Measurements from ENCODE around the gene PPL.
"Not testable (repeated sequence)": the region's sequence is repeated elsewhere in the genome, so short reads cannot be mapped to it uniquely, and the experiment has no call there.

PPL gene

GRCh38 chr16:4968879-4969483, 32.0 kb upstream of the PPL start:
- no peak for DNase-seq (ENCODE audit: low read depth)
- TF ChIP-seq CTCF (conservative IDR thresholded peaks at IDR 0.05; ENCODE audit: control insufficient read depth, insufficient read depth, low read depth, low read length) = no peak
- no peak overlapping the region for H3K4me3 ChIP-seq (ENCODE audit: control insufficient read depth, low read depth, low read length)

- H3K4me3 ChIP-seq (ENCODE audit: control insufficient read depth, low read depth, low read length); DNase-seq (ENCODE audit: low read depth): not testable (repeated sequence)
Measured at GRCh38 chr16:4968278-4968677, 31.3 kb upstream of the PPL start.

- TF ChIP-seq CTCF (conservative IDR thresholded peaks at IDR 0.05; ENCODE audit: control insufficient read depth, insufficient read depth, low read depth, low read length) = no peak
- H3K4me3 ChIP-seq (ENCODE audit: control insufficient read depth, low read depth, low read length) = no peak overlapping the region
- DNase-seq (ENCODE audit: low read depth) = no peak
Measured at GRCh38 chr16:4966736-4967453, 29.9 kb upstream of the PPL start.

DNA sequence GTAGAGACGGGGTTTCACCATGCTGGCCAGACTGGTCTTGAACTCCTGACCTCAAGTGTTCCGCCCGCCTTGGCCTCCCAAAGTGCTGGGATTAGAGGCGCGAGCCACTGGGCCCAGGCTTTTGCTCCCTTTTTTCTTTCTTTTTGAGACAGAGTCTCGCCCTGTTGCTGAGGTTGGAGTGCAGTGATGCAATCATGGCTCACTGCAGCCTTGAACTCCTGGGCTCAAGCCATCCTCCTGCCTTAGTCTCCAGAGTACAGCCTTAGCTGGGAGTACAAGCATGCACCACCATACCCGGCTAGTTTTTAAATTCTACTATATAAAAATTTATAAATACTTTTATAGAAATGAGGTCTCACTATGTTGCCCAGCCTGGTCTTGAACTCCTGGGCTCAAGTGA, 26.6 kb upstream of the PPL start:
- not testable (repeated sequence) for DNase-seq (ENCODE audit: low read depth); H3K4me3 ChIP-seq (ENCODE audit: control insufficient read depth, low read depth, low read length)

DNA sequence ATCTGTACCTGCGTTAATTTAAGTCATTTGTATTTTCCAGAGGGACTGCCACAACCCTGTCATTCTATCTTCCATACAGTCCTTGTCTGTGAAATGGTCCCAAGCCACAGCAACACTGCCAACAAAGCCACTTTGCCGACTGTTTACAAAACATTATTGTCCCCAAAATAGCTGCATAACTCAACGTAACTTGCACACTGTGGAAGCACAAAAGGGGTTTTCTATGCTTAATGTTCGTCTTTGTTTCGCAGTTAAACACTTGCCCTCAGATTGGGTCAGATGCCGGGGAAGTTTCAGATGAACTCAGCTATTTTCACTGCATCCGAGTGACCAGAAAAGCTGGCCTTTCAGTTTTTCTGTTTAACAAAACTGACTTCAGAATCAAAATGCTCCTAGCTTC, 25.8 kb upstream of the PPL start:
- no peak overlapping the region for H3K4me3 ChIP-seq (ENCODE audit: control insufficient read depth, low read depth, low read length)
- no peak for TF ChIP-seq CTCF (conservative IDR thresholded peaks at IDR 0.05; ENCODE audit: control insufficient read depth, insufficient read depth, low read depth, low read length)
- no peak for DNase-seq (ENCODE audit: low read depth)

GRCh38 chr16:4960579-4960978, 23.6 kb upstream of the PPL start:
- DNase-seq (ENCODE audit: low read depth) = no peak
- H3K4me3 ChIP-seq (ENCODE audit: control insufficient read depth, low read depth, low read length) = no peak overlapping the region
- TF ChIP-seq CTCF (conservative IDR thresholded peaks at IDR 0.05; ENCODE audit: control insufficient read depth, insufficient read depth, low read depth, low read length) = no peak

GRCh38 chr16:4958510-4959438, 21.8 kb upstream of the PPL start:
- peak overlapping the region; percentile 35 for H3K4me3 ChIP-seq (ENCODE audit: control insufficient read depth, low read depth, low read length)
- TF ChIP-seq CTCF (conservative IDR thresholded peaks at IDR 0.05; ENCODE audit: control insufficient read depth, insufficient read depth, low read depth, low read length) = no peak
- DNase-seq (ENCODE audit: low read depth) = no peak

Measured in fibroblast of mammary gland (primary cell).